Measurements from ENCODE around the gene ODAD2. TPM values are rescaled to one million over a fixed set of nuclear protein-coding genes. Genes with fewer than 3 reads are reported as not detected.
A peak's percentile ranks its signal among the peaks of the same experiment; 100 is the strongest.

The ODAD2 gene
- total RNA-seq, 1 donor, result 0.72 TPM

DNA sequence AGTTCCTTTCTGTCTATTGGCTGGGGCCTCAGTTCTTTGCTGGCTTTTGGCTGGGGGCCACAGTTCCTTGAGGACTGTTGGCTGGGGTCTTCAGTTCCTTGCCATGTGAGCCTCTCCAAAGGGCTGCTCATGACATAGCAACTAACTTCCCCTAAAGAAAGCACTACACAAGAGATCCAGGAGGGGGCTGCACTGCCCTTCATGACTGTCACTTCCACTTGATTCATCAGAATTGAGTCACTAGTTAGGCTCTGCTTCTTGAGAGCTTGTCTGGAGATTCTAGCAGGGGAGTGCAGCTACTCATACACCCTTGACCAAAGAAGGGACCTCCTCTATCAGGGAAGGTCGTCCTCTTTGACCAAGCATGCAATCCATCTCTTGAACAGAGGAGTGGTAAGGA is 215.2 kb downstream of the ODAD2 start:
- Histone ChIP-seq H2AFZ (ENCODE audit: low read length) (no peak overlapping the region), H3K4me1 (ENCODE audit: insufficient read depth, low read length) (no peaks in the 10 kb centered on the region), H3K36me3 (ENCODE audit: insufficient read depth, low read length) (no peaks in the 10 kb centered on the region), H3K27me3 (ENCODE audit: insufficient read depth, low read length) (peaks cover 4% of the 10 kb centered on the region), H3K9me3 (ENCODE audit: low read depth, low read length) (no peaks in the 10 kb centered on the region), H3K4me3 (ENCODE audit: insufficient read depth, low read length) (no peak overlapping the region), H3K4me2 (ENCODE audit: insufficient read depth, low read length) (no peak overlapping the region), H4K20me1 (ENCODE audit: insufficient read depth, low read length) (no peaks in the 10 kb centered on the region), H3K79me2 (ENCODE audit: insufficient read depth, low read length) (no peaks in the 10 kb centered on the region), H3K27ac (ENCODE audit: low read depth, low read length) (no peak overlapping the region)
- peak; percentile 64 for TF ChIP-seq CTCF (IDR thresholded peaks at IDR 0.05; ENCODE audit: extremely low read depth, low read depth, low read length)
- peak; percentile 30 for DNase-seq (ENCODE audit: insufficient read length, low spot score, missing footprints)

DNA sequence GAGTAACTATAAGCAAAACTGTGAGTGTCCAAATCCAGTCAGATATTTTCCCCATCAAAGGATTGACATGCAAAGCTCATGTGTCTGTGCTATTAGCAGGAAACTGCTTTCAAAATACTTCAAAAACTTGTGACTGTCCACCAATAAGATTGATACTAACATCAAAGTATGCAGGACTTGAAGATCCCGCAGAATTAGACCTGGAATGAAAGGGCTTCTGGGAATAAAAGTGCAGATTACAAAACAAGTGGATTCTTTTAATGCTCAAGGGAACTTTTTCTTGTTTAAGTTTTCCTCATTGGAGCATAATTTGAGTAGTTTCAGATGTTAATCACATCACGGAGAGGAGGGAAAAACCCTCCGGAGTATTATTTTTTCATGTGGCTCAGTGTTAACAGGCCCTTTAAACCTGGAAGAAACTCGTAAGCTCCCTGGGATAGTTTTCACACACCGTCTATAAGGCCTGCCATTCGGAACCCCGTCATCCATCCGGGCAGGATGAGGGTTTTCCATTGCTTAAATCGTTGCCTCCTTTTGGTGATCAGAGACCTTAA is 219.3 kb downstream of the ODAD2 start:
- H3K27ac ChIP-seq (ENCODE audit: low read depth, low read length), result no peak overlapping the region
- H3K4me1 ChIP-seq (ENCODE audit: insufficient read depth, low read length), result no peaks in the 10 kb centered on the region
- H4K20me1 ChIP-seq (ENCODE audit: insufficient read depth, low read length), result no peaks in the 10 kb centered on the region
- H3K36me3 ChIP-seq (ENCODE audit: insufficient read depth, low read length), result no peaks in the 10 kb centered on the region
- peaks cover 4% of the 10 kb centered on the region for H3K27me3 ChIP-seq (ENCODE audit: insufficient read depth, low read length)
- H3K4me3 ChIP-seq (ENCODE audit: insufficient read depth, low read length), result no peak overlapping the region
- no peak overlapping the region for H3K4me2 ChIP-seq (ENCODE audit: insufficient read depth, low read length)
- no peaks in the 10 kb centered on the region for H3K79me2 ChIP-seq (ENCODE audit: insufficient read depth, low read length)
- H2AFZ ChIP-seq (ENCODE audit: low read length), result no peak overlapping the region
- no peak for TF ChIP-seq CTCF (IDR thresholded peaks at IDR 0.05; ENCODE audit: extremely low read depth, low read depth, low read length)
- no peaks in the 10 kb centered on the region for H3K9me3 ChIP-seq (ENCODE audit: low read depth, low read length)
- peak; percentile 10 for DNase-seq (ENCODE audit: insufficient read length, low spot score, missing footprints)

DNA sequence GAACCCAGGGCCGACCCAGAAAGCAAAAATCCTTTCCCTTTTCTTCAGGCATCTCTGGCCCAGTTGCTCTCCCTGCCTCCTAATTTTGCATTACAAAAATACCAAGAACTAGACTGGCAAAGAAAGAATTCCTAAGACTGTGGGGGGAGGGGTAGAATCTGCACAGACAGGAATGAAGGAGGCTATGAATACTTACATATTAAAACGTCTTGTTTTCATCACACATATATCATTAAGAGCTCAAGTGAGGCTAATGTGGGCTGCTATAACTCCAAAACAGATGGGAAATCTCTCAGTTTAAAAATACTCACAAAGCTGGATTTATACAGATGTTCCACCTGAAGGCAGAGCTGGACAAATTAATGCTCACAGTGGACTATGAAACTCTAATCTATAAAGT is 224.0 kb downstream of the ODAD2 start:
- TF ChIP-seq CTCF (IDR thresholded peaks at IDR 0.05; ENCODE audit: extremely low read depth, low read depth, low read length), result no peak
- Histone ChIP-seq H3K9me3 (ENCODE audit: low read depth, low read length) (no peaks in the 10 kb centered on the region), H3K4me1 (ENCODE audit: insufficient read depth, low read length) (no peaks in the 10 kb centered on the region)

GRCh38 chr10:27771231-27771630 is 227.6 kb downstream of the ODAD2 start:
- Histone ChIP-seq H4K20me1 (ENCODE audit: insufficient read depth, low read length) (no peaks in the 10 kb centered on the region), H3K4me1 (ENCODE audit: insufficient read depth, low read length) (no peaks in the 10 kb centered on the region), H2AFZ (ENCODE audit: low read length) (no peak overlapping the region), H3K9me3 (ENCODE audit: low read depth, low read length) (no peaks in the 10 kb centered on the region), H3K27ac (ENCODE audit: low read depth, low read length) (no peak overlapping the region), H3K79me2 (ENCODE audit: insufficient read depth, low read length) (no peaks in the 10 kb centered on the region), H3K27me3 (ENCODE audit: insufficient read depth, low read length) (peaks cover 17% of the 10 kb centered on the region), H3K4me2 (ENCODE audit: insufficient read depth, low read length) (no peak overlapping the region), H3K36me3 (ENCODE audit: insufficient read depth, low read length) (no peaks in the 10 kb centered on the region), H3K4me3 (ENCODE audit: insufficient read depth, low read length) (no peak overlapping the region)
- DNase-seq (ENCODE audit: insufficient read length, low spot score, missing footprints), result no peak
- TF ChIP-seq CTCF (IDR thresholded peaks at IDR 0.05; ENCODE audit: extremely low read depth, low read depth, low read length), result no peak

More for the DNA sequence above, 224.0 kb downstream of the ODAD2 start:
- no peak overlapping the region for H3K4me2 ChIP-seq (ENCODE audit: insufficient read depth, low read length)
- no peak for DNase-seq (ENCODE audit: insufficient read length, low spot score, missing footprints)
- H3K36me3 ChIP-seq (ENCODE audit: insufficient read depth, low read length), result no peaks in the 10 kb centered on the region
- no peak overlapping the region for H3K4me3 ChIP-seq (ENCODE audit: insufficient read depth, low read length)
- H2AFZ ChIP-seq (ENCODE audit: low read length), result no peak overlapping the region
- H4K20me1 ChIP-seq (ENCODE audit: insufficient read depth, low read length), result no peaks in the 10 kb centered on the region
- peaks cover 15% of the 10 kb centered on the region for H3K27me3 ChIP-seq (ENCODE audit: insufficient read depth, low read length)
- H3K27ac ChIP-seq (ENCODE audit: low read depth, low read length), result no peak overlapping the region
- H3K79me2 ChIP-seq (ENCODE audit: insufficient read depth, low read length), result no peaks in the 10 kb centered on the region
